Measurements from ENCODE around the gene VPS35L. TPM values are rescaled to one million over a fixed set of nuclear protein-coding genes. Genes with fewer than 3 reads are reported as not detected.

VPS35L gene
- 27.8 and 29.7 TPM in 2 replicates for total RNA-seq (2014; rRNA removed; shearing (Covaris generic))

DNA sequence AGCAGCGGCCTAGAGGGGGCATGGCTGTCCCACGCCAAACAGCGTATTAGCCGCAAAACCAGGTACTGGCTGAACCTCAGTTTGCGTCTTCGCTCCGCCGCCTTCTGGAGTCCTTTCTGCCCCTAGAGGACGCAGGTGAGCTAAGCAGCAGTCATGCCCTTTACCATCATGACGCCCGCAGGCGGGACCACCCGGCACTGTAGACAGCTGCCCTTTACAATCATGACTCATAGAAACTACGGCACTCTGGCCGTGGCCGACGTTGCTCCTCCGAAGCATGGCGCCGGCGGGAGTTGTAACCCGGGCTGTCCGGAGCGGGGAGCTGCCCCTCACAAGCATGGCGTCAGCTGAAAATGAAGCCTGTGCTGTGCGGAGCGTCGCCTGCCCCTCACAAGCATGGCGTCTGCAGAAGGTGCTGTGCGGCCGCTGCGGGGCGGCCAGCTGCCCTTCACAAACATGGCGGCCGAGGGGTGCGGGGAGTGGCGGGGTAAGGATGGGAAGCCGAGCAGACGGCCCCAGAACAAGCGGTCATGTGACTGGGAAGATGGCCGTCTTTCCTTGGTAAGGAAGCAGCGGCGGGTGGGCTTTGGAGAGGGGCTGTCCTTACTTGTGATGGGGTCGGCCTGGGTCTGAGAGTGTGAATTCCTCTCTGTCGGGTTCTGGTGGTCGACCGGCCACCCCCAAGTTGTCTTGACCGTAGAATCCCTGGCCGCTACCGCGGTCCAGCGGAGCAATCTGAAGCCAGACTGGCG is at the start of gene VPS35L:
TSS of gene VPS35L (plus strand) at position 518 of the 752 bp plus-strand sequence. CDS start at position 545, 27 bp downstream.
- peak; percentile 95 for DNase-seq (ENCODE audit: low spot score)

DNA sequence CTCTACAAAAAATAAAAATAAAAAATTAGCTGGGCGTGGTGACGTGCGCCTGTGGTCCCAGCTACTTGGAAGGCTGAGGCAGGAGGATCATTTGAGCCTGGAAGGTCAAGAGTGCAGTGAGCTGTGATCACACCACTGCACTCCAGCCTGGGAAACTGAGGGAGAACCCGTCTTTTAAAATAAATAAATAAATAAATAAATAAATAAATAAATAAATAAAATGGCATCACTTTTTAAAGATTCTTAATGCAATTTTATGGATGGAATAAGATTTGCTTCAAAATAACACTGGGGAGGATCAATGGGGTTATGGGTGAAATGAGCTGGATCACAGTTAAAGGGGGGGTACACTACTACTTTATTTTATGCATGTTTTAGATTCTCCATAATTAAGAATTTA is 48.5 kb upstream of the VPS35L start:
- DNase-seq (ENCODE audit: low spot score): no peak

DNA sequence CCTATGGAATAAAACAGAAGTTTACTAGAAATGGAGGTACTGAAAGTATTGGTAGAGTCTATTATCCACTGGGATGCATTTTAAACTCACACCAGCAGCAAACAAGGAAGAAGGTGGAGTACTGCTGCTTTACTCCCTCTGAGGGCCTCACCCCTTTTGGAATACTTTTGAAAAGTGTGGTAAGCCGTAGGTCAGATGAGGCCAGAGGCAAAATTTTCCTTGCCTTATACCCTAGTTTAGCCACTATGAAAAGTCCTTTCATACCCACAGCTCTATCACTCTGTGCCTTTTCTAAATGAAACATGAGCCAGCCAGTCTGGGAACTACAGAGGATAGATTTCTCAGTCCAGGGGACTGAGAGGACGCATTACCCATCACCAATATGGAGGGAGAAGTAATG is 47.6 kb upstream of the VPS35L start:
- no peak for DNase-seq (ENCODE audit: low spot score)

DNA sequence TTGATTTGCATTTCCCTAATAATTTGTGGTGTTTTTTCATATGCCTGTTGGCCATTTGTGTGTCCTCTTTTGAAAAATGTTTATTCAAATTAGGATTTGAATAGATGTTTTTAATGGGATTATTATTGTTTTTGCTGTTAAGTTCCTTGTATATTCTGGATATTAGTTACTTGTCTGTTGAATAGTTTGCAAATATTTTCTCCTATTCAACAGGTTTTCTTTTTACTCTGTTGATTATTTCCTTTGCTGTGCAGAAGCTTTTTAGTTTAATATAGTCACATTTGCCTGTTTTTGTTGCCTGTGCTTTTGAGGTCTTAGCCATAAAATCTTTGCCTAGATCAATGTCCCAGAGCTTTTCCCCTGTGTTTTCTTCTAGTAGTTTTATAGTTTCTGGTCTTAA is 43.2 kb upstream of the VPS35L start:
- DNase-seq (ENCODE audit: low spot score): no peak

DNA sequence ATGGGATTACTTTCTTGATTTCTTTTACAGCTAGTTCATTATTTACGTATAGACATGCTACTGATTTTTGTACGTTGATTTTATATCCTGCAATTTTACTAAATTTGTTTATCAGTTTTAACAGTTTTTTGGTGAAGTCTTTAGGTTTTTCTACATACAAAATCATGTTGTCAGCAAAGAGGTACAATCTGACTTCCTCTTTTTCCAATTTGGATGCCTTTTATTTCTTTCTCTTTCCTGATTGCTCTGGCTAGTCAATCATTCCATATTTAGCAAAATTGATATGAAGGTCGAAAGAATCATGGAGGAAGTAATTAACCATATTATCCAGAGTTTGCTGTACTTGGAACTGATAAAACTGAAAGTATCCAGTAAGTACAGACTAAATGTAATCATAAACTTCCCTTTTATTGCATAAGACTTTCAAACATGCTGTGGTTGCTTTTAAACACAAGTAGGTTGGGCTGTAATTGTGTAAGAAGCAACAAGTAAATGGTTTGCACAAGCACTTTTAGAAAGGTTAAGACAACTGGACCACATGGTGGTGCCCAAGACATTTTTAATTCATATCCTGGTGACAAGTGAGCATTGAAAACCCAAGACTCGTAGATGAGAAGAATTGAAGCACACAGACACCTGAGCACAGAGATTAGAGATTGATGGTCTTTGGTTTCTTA is 42.0 kb upstream of the VPS35L start:
- DNase-seq (ENCODE audit: low spot score): no peak

- peak; percentile 6 for DNase-seq (ENCODE audit: low spot score)
Measured at GRCh38 chr16:19515757-19516156, 39.7 kb upstream of the VPS35L start.

DNA sequence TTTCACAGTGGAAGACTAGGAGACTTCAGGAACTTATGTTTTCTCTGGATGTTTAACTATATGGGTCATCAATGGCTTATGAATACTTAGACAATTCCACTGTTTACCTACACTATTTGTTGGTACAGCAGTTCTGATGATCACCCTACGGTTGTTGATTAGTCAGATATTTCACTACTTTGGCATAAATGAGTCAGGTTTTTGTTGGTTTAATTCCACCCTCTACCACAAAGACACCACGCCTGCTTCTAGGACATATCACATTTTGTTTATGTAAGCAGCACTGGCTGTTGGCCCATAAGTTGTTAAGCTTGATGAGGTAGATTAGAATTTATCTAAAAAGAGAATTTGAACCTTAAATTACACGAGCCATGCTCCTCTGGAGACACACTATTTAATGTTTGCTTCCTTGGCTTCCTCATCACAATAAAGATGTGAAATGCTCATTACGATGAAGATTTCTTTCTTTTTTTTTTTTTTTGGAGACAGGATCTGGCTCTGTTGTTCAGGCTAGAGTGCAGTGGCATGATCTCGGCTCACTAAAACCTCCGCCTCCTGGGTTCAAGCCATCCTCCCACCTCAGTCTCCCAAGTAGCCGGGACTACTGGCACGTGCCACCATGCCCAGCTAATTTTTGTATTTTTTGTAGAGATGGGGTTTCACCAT is 37.9 kb upstream of the VPS35L start:
- peak; percentile 71 for DNase-seq (ENCODE audit: low spot score)

- no peak for DNase-seq (ENCODE audit: low spot score)
Measured at GRCh38 chr16:19518388-19518787, 37.1 kb upstream of the VPS35L start.

DNA sequence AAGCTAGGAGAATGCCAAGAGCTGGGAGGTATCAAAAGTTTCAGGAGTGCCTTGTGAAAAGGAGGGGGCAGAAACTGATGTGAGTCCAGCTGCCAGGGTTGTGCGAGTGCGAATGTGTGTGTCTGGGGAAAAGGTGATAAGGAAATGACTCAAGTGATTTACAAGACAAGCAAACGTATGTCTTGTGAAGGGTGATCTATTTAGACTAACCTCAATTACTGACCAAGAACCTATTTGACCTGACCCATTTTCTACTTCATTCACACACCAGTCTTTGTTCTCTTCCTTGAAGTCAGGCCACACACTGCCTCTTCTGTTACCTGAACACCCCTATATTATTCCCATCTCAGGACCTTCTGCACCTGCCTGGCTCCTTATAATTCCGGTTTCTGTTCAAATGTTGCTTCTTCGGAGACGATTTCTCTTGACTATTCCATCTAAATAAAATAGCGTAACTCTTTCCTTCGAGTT is 34.6 kb upstream of the VPS35L start:
- peak; percentile 87 for DNase-seq (ENCODE audit: low spot score)

GRCh38 chr16:19521471-19522396 is 33.8 kb upstream of the VPS35L start, which contains the start of gene GDE1:
Gene GDE1, minus strand, starts transcription at chr16:19522098. Its CDS starts 134 bp downstream, at chr16:19521964.
- peak; percentile 89 for DNase-seq (ENCODE audit: low spot score)

DNA sequence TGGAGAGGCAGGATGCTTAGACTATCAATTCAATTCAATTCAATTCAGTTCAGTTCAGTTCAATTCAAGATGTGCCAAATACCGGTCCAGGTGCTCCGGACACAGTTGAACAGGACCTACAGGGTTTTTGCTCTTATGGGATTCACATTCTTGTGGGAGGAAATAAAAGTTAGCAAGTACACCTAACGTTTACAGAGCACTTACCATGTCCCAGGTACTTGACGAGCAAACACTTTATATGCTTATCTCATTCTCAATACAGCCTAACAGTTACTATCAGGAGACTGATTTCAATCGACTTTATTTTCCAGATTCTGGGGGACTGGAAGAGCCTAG is 33.1 kb upstream of the VPS35L start:
- DNase-seq (ENCODE audit: low spot score): no peak

DNA sequence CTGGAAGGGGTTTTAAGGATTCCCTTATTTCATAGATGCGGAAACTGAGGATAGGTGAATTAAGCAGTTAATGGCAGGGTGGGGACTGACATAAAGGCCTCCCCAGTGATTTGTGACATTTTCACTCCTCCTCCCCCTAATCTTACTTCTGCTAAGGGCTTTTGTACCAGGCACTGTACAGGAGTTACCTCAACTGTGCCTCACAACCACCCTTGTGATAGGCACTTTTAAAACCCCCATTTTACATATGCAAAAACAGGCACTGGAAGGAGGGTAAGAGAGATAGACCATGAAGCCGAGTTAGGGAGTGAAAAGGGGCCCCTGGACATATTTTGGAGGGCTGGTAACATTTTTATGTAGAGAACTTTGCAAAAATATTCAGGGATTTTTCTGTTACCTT is 32.7 kb upstream of the VPS35L start:
- no peak for DNase-seq (ENCODE audit: low spot score)

- no peak for DNase-seq (ENCODE audit: low spot score)
Measured at GRCh38 chr16:19523184-19523558, 32.3 kb upstream of the VPS35L start.

- DNase-seq (ENCODE audit: low spot score): peak; percentile 94
Measured at GRCh38 chr16:19523559-19524355, 31.7 kb upstream of the VPS35L start, which contains the start of gene CCP110. Gene CCP110, plus strand, starts transcription at chr16:19523942. Its CDS starts 3,940 bp downstream, at chr16:19527882.

- DNase-seq (ENCODE audit: low spot score): no peak
Measured at GRCh38 chr16:19524356-19524615, 31.2 kb upstream of the VPS35L start.

GRCh38 chr16:19524616-19525384 is 30.7 kb upstream of the VPS35L start:
- no peak for DNase-seq (ENCODE audit: low spot score)

- DNase-seq (ENCODE audit: low spot score): no peak
Measured at GRCh38 chr16:19525385-19525723, 30.1 kb upstream of the VPS35L start.

- DNase-seq (ENCODE audit: low spot score): no peak
Measured at GRCh38 chr16:19527161-19527560, 28.3 kb upstream of the VPS35L start.

DNA sequence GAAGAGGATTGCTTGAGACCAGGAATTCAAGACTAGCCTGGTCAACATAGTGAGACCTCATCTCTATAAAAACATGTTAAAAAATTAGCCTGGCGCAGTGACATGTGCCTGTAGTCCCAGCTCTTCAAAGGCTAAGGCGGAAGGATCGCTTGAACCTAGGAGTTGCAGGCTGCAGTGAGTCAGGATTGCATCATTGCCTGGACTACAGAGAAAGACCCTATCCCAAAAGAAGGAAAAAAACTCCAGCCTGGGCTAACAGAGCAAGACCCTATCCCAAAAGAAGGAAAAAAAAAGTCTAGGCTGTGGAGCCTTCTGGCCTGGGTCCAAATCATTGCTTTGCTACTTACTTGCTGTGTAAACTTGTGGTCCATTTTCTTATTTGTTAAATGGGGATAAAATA is 26.8 kb upstream of the VPS35L start:
- DNase-seq (ENCODE audit: low spot score): no peak

GRCh38 chr16:19532601-19533000 is 22.9 kb upstream of the VPS35L start:
- DNase-seq (ENCODE audit: low spot score): no peak

Data from A172 (cell line).